ENCODE measurements around the gene NR0B2.

DNA sequence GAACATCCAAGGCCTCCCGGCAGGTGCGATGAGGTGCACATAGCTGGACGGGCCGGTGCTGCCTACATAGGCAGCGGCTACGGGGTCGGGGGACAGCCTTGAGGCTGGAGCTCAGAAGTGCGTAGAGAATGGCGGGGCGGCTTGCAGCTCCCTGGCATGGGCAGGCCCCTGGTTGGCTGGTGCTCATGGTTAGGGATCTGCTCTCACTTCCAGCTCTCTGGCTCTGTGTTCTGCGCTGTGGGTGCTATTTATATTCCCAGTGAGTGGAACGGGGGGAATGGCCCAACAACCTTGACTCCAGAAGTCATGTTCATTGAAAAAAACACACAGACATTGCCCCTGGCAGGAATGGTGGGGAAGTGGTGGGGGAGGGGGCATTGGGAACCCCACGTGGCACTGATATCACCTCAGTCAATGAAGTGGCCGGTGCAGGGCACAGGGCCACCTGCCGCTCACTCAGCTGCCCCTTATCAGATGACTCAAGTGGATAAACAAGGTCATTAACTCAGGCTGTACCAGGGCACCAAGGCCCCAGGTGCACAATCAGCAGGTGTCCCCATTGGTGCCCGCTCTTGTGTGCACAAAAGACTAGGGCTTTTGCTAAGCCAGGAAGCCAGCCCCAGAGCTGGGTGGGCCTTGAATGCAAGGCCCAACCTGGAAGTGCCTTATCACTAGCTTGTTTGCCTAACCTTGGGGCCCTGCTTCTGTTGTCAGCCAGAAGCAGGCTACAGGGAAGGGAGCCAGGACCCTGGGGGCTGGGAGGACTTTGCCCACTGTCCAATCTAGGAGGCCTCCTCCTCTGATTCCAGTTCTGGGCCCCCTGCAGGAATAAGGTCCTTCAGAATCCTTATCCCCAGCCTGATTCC is at the start of gene NR0B2:
- TF ChIP-seq, protein P1, sequence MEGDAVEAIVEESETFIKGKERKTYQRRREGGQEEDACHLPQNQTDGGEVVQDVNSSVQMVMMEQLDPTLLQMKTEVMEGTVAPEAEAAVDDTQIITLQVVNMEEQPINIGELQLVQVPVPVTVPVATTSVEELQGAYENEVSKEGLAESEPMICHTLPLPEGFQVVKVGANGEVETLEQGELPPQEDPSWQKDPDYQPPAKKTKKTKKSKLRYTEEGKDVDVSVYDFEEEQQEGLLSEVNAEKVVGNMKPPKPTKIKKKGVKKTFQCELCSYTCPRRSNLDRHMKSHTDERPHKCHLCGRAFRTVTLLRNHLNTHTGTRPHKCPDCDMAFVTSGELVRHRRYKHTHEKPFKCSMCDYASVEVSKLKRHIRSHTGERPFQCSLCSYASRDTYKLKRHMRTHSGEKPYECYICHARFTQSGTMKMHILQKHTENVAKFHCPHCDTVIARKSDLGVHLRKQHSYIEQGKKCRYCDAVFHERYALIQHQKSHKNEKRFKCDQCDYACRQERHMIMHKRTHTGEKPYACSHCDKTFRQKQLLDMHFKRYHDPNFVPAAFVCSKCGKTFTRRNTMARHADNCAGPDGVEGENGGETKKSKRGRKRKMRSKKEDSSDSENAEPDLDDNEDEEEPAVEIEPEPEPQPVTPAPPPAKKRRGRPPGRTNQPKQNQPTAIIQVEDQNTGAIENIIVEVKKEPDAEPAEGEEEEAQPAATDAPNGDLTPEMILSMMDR (IDR thresholded peaks at IDR 0.05; ENCODE audit: insufficient read depth, low read depth, low read length): no peak
- no peak for TF ChIP-seq EZH2 (IDR thresholded peaks at IDR 0.05; ENCODE audit: insufficient read depth, low read length)

Measured in astrocyte (in vitro differentiated cells and primary cell).